Stimulated activated CD4-positive, alpha-beta T cell treated with anti-CD3 and anti-CD28 coated beads, Interleukin-2, amount 100 ng/mL, for 48 hours (primary cell): ENCODE results near the gene S100A7.

Experiments
- DNase-seq, 2 donors: peaks; one replicate each; pipeline ENCODE4 v3.0.0-alpha.2; 2020

The S100A7 gene

DNA sequence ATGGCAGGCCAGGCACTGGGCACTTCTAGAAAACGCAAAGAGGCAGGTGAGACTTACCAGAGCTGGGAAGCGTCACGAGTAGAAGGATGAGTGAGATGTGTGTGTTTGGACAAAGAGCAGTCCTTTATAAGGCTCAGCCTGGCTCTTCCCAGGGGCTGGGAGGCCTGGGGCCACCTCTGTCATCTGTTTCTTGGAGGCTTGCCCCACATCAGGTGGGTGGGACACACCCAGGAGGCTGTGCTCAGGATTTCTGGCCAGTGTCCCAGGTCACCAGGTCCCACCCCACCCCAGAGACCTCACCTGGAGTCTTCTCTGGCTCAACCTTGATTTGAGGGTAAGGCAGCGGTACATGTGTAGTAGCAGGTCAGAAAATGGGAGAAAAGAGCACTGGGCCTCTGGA lies at the start of gene S100A7:
S100A7 (minus strand) TSS at position 101 of the 400 bp plus-strand sequence. CDS start 1,638 bp downstream, outside the sequence.
- no peak for DNase-seq

DNA sequence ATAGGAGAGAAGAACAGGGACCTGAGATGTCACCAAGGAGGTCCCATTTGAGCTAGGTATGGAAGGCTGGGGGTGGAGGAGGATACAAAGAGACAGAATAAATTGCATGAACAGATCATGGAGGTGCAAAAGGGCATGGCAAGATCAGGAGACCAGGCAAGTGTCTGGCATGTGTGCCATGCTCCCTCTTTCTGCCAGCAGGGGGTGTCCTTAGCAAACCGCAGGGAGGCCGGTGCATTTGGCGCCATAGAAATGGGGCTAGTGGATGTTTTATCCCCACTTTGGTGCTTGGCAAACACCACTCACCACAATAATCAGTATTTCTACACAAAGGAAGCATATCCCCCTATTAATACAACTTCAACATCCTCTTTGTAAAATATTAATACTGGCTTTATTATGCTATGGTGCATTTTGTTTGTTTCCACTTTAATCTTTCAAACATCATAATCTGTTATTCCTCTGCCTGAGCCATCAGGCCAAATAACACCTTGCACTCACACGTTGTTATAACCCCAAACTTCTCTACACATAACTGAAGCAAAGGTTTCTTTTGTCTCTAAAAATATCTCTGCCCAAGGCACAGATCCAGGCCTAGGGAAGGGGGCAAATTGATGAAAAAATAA lies 49.4 kb upstream of the S100A7 start:
- peak; percentile 71 to 72 for DNase-seq

DNA sequence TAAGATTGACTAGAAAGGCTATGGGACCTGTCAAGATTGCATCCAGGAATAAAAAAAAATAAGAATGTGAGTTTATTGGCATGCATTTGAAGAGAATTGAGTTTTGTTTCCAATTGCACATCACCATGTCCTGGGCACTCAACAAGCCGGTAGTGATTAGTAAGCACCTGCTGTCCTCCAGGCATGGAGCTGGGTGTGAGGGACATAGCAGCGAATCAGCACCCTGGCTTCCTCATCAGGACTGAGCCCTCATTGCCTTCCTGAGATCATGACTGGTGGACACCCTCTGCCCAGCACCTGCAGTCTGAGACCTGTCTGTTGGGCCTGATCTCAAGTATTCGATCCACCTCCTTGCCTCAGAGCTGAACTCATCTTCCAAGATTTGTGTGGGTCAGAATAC lies 48.6 kb upstream of the S100A7 start:
- no peak for DNase-seq

DNA sequence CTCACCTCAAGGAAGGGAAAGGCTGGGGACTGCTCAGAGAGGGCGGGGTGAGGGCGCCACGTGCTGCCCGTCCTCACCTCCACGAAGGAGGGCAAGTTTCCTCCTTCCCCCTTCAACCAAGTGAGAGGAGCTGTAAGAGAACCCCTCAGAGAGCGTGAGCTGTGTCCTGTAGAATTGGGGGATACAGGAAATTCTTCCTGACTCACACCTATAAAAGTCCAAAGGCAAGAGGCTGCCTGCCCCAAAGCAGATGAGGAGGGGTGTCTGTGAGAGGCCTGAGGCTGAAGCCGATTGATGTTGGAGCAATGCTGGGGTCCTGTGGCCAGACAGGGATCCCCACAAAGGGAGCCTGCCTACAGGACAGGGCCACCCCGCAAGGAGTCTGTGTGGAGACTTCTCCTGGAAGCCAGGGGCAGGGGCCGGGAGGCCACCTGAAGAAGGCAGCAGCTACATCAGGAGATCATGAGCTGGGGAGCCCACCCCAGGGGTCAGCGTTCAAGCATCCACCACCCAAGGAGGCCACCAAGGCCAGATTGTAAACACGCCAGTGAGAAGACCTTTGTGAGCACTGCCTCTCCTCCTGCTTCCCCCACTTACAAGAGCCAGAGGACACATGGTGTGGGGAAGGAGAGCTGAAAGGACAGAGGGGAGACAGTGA lies 47.6 kb upstream of the S100A7 start:
- no peak for DNase-seq

DNA sequence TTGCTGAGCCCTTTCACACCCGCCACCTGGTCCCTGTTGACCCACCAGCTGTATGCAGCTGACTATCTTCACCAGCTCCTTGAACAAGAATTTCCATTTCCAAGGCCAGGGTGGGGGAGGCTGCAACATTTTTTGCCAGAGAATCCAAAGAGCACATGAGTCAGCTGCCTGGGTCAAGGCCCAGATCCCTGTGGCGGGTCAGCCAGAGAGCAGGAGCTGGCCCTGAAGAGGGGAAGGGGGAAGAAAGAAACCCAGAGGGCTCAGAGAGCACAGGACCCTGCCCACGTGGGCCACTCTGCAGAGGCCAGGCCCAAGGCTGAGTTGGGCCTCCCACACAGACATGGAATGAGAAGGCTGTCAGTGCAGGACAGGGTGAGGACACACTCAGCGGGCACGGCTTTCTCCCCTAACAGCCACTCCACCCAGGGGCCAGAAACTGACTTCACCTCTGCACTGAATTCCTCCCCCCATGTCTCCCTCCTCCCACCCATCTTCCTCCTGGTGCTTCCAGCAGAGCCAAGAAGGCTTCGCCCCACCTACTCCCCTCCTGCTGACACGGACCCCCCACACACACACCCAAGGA lies 46.5 kb upstream of the S100A7 start:
- DNase-seq, result no peak

DNA sequence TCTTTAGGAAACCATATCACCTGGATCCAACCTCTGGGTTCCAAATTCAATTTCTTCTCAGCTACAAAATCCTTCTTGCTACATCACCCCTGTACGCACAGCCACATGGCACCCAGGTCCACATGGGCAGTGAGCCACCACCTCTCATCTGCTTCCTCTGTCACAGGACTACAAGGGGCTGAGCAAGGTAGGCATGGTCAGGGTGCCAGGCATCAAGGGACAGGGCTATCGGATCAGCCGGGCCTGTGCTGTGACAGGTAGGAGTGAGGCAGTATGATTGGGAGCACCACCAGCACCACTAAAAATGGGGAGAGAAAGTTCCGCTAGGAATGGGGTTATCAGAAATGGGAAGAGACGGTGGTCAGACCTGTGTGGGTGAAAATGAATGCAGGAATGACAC lies 45.9 kb upstream of the S100A7 start:
- no peak for DNase-seq

DNA sequence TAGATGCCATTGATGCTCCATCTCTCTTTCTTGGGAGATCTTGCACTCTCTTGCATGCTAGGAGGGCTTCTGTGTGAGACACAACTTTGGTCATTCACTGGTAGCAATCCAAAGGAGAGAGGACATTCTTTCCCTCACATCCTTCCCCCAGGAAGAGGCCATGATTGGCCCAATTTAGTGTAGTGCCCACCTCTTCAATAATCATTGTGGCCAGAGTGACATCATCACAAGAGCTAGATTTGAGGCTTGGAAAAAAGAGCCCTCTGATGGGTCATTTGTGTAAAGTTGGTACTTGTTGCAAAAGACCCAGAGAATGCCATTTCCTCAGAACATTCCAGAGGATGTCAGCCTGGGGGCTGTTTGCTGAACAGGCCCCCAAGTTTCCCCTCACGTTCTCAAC lies 45.1 kb upstream of the S100A7 start:
- DNase-seq, result no peak

DNA sequence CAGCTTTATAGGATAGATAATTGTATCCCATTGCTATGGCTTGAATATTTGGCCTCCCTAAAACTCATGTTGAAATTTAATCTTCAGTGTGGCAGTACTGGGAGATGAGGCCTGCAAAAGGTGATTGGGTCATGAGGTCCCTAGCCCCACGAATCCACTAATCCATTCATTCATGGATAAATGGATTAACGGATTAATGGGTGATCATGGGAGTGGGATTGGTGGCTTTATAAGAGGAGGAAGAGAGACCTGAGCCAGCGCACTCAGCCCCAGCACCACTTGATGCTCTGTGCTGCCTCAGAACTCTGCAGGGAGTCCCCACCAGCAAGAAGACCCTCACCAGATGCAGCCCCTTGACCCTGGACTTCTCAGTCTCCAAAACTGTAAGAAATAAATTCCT lies 43.3 kb upstream of the S100A7 start:
- no peak for DNase-seq

DNA sequence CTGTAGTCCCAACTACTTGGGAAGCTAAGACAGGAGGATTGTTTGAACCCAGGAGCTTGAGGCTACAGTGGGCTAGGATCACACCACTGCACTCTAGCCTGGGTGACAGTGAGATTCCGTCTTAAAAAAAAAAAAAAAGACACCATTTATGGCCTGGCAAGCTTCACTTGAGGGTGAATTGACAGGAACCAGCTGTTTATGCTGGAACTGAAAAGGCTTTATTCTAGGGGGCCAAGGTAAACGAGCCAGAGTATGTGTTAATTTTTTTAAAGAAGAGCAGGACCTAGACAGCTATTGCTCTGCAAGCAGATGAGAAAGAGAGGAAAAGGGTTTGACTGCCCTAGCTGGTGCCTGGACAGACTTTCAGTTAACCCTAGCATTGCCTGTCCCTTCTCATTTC lies 38.3 kb upstream of the S100A7 start:
- DNase-seq, result no peak

DNA sequence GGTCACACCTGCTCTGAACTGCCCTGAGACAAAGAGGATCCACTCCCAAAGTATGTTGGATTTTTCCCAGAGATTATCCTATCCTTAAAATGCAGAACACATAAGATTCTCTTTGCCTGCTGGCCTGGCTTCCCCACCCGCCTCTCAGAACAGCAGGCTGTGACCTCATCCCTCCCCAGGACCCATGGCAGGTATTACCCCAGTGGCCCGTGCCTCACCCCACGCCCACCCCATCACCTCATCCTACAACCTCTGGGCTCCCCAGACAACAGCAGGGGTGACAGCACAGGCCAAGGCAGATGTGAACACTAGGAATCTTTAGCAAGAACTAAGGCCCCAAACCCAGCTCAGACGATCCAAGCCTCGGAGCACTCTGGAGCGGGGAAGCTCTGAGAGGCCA lies 35.1 kb upstream of the S100A7 start:
- DNase-seq, result no peak

DNA sequence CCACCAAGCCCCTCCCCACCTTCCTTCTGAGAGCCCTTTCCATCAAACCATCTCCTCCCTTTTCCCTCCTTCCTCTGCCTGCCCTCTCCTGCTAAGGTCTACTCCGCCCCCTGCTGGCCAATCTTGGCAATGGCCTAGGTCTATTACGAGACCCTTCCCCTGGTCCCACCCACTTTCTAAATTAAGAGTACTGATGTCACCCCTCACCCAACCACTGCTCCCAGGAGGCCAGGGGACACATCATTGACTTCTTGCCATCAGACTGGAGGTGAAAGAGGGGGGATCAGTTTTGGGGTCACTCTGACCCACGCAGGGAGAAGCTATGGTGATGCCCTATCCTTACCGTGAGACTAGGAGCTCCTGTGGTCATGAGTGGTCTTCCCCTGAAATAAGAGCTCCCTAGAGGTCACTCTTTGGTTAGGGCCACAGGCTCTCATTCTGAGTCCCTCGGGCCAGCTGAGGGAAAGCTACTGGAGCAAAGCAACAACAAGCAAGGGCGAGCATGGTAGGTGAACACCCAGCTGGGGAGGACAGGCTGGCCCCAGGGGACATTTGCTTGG lies 34.6 kb upstream of the S100A7 start:
- DNase-seq, result peak; percentile 80 to 84

DNA sequence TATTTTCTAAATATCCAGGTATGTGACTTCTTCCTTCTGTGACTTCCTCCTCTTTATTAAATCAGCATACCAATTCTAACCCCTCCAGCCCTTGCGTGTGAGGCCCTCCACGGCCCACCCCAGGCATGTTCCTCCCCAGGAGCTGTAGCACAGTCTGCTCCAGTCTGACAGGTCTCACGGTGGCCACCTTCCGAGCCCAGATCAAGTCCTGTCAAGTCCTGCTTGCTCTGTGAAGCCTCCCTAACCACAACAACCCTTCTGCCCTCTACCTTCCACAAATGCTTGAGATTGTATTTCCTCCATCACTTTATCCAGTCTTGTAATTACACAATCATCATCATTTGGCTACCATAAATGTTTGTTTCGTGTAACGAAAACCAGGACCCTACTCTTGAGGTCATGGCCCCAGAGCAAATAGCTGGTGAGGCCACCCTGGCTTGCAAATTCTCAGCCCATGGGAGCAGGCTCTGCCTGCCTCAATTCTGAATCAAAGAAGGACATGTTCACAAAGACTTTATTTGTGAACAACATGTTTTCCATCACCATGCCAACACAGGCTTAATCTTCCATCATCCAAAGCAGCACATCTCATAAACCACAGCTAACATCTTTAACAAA lies 33.0 kb upstream of the S100A7 start:
- DNase-seq, result no peak

DNA sequence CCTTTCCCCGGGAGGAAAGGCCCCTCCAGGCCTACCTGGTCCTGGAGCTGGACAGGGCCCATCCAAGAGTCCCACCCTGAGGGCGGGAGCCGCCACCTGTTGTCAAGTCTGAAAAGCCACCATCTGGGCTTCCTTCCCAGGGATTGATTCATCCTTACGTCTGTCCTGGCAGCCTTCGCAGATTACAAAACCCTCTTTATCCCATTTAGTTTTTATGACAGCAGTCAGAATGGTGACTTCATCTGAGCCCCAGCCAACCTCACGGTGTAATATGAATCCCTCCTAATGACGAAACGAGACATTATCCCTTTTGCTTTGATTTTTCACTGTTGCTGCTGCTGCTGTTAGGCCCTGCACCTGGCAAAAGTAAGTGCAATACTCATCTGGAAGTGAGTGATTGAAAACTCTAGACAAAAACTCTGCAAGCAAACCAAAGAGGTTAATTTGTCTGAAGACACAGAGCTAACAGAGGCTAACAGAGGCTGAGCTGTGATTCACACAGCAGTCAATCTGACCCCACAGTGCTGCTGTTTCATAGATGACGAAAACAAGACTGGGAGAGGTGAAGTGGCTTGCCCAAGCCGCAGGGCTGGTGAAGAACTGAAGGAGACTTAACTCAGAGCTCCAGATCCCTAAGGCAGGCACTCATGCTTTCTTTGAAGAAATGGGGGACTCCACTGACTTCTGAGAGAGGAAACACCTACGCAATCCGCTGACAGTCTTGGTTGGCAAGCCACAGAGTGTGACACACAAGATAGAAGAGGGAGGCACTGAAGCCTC lies 30.0 kb upstream of the S100A7 start:
- DNase-seq, result no peak

DNA sequence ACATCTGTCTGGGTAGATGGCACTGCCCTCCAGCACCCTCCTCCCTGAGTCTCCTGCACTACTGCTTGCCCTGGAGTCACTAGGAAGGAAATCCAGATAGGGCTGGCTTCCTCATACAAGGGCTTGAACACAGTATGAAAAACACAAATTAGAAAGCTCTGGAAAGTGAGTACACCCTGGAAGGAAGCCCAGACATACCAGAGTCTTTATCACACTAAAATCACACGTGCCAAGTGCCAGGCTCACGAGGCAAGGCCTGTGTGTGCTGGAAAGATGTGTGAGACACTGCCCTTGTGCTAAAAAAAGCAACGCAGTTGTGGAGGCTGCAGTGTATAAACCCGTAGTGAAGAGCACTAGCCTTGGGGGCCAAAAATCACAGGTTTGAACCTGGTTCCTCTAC lies 28.3 kb upstream of the S100A7 start:
- no peak for DNase-seq

DNA sequence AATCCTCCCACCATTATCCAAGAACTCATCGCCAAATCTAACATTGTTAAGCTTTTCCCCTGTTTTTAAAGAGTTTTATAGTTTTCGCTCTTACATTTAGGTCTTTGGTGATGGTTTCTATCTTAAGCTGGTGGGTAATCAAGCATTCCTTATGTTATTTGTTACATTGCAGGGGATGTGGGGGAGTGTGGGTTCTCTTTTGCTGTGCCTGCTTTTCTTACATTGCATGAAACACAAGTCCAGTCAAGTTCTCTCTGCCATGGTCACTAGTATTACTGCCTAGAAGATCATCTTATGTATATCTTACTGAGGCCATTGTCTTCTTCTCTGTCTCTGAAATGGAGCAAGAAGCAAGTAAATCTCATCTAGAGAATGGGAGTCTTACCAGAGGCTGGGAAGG lies 27.3 kb upstream of the S100A7 start:
- no peak for DNase-seq

DNA sequence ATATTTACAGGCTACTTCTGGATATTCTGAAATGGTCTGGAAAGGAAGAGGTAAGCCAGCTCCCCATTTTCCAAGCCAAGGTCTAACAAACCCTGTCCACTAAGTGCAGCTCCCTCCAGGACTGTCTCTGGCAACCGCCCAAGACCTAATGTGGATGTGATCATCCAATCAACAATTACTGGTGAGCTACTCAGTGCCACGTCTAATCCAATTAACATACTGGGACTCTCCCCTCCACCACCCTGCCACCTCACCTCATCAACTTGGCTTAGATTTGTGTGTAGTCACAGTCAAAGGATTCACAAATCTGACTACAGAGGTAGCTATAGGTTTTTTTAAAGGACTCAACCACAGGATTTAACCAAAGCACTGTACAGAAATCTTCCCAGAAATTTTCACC lies 25.4 kb upstream of the S100A7 start:
- DNase-seq, result no peak

DNA sequence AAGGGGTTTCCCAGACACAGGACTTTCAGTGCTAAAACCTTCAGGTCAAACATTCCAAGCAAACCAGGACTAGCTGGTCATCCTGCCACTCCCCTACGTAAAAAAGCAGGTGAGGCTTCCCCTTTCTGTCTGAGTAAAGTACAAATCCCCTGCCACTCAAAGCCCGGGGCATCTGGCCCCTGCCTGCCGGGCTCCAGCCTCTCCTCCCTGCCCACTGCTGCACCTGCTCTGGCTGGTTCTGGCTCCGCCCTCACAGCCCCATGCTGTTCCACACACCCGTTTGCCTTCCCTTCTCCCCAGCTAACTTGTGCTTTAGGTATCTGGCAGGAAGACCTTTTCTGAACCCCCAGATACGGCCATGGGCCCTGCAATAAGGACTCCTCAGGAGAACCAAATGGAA lies 23.3 kb upstream of the S100A7 start:
- no peak for DNase-seq

DNA sequence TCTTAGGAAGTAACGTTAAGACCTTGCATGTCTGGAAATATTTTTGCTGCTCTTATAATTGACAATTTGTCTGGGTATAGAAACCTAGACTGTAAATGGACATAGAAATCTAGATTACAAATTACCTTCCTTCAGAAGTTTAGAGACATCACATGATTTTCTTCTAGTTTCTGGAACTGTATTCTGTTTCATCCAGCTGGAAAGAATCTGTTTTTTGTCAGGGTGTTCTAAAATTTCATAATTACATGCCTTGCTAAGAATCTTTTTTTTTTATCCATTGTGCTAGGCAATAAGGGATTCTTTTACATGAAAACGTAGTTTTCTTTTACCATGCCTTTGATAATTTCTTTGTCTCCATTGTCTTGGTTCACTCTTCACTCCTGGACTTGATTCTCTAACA lies 20.7 kb upstream of the S100A7 start:
- DNase-seq, result no peak

DNA sequence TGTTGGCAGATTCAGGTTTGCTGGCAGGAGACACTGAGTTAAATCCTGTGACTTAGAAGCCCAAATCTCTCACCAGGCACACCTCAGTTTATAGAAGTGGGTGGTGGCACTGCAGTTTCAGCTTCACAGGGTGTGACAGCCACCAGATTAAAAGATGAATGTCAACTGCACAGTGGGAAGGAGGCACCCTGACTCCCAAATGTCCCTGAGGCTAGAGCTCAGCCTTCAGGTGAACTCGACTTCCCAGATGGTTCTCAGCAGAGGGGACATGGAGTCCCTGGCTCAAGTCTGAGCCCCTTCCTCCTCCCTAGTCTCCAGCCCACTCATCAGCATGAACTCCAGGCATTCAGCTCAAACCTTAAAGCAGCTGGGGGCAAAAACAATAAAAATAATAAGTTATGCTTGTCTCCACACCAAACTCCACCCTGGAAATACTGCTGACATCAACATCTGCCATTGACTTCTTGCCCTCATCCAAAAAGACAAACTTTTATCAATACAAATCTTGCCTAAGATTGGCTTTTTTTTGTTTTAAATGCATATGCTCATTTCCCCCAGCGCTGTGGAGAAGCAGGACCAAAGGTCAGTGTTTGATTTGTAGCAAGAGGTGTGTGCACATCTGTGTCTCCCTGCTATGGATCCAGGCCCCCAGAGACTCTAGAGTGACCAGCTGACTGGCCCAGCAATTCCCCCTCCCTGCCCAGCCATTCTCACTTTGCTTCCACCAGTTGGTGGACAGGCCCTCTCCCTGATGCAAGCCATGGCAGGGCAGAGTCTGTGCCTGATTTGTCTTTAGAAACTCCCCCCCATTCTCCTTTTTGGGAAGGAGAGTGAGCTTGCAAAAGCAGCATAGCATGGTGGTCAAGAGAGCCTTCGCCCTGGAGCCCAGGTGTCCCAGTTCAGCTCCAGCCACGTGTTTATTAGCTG lies 18.5 kb upstream of the S100A7 start:
- DNase-seq, result no peak

DNA sequence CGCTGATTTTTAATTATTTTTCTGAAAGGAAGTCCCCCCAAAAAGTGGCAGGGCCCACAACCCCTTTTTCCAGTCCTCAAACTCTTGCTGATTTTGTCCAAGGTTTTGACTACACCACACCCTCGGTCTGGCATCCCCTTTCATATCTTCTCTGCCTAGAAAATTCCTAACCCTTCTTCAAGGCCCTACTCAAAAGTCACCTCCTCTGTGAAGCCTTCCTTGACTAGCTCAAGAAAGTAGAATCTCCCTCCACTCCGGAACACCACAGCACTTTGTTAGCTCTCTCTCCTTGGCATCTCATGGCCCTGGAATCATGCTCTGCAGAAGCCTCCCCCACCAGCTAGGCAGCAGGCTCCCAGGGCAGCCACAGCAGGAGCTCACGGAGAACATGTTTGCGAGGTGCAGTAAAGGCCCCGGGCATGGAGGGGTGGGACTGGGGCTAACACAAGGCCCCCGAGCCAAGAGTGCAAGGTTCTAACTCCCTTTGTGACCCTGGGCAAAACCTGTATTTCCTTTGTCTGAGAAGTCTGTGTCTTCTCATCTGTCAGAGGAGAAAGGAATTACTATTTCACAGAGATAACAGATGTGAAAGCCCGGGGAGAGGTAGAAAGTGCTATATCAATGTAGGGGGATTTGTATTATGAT lies 17.7 kb upstream of the S100A7 start:
- DNase-seq, result no peak

DNA sequence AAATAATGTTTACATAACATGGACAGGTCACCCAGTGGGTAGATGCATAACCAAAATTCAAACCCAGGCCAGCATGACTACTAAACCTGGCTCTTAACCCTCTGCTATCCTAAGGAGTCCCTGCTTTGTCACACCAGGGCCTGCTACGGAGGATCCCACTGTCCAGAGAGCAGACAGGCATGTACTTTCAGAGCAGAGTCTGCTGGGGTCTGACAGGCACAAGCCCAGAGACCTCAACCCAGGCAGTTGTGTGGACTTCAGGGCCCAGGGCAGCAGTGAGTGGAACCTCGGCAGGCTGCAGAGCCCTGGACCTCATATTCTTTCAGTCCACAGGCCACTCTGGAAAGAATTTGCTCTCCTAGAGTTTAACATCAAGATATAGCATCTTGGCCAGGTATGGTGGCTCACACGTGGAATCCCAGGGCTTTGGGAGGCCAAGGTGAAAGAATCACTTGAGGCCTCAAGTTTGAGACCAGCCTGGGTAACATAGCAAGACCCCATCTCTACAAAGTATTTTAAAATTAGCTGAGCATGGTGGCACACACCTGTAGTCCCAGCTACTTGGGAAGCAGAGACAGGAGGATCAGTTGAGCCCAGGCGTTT lies 16.1 kb upstream of the S100A7 start:
- DNase-seq, result no peak
